ENCODE data around the gene ABL2.
"Not testable (repeated sequence)": the region's sequence is repeated elsewhere in the genome, so short reads cannot be mapped to it uniquely, and the experiment has no call there.

ABL2 gene

DNA sequence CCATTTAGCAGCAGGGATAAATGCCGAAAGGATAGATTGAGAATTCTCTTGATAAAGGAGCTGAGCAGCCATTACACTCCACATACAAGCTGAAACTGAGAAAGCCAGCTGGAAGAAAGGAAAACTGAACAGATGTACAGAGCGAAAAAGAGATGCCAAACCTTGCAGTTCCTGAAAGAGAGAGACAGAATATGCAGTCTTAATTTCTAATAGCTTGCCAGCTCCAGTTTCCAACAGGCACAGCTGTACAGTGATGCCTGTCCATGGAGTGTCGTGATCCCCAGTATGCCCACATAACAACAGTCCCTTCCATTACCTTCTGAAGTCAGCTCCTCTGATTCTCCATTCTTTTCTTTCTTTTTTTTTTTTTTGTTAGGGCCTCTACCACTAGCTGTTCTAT, 22.7 kb downstream of the ABL2 start:
- TF ChIP-seq, protein P1, sequence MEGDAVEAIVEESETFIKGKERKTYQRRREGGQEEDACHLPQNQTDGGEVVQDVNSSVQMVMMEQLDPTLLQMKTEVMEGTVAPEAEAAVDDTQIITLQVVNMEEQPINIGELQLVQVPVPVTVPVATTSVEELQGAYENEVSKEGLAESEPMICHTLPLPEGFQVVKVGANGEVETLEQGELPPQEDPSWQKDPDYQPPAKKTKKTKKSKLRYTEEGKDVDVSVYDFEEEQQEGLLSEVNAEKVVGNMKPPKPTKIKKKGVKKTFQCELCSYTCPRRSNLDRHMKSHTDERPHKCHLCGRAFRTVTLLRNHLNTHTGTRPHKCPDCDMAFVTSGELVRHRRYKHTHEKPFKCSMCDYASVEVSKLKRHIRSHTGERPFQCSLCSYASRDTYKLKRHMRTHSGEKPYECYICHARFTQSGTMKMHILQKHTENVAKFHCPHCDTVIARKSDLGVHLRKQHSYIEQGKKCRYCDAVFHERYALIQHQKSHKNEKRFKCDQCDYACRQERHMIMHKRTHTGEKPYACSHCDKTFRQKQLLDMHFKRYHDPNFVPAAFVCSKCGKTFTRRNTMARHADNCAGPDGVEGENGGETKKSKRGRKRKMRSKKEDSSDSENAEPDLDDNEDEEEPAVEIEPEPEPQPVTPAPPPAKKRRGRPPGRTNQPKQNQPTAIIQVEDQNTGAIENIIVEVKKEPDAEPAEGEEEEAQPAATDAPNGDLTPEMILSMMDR (IDR thresholded peaks at IDR 0.05; ENCODE audit: unreplicated experiment in 3 of 3): no peak
- Mint-ChIP-seq H3K4me1 (peaks cover 46% of the 10 kb centered on the region), H3K27me3 (ENCODE audit: low read depth) (no peaks in the 10 kb centered on the region), H3K27ac (peak overlapping the region; percentile 51 to 69 (median 53)), H3K4me3 (peak overlapping the region in 1 of 3 experiments; percentile 18), H3K36me3 (ENCODE audit: low read depth) (no peaks in the 10 kb centered on the region), H3K9me3 (no peaks in the 10 kb centered on the region)

DNA sequence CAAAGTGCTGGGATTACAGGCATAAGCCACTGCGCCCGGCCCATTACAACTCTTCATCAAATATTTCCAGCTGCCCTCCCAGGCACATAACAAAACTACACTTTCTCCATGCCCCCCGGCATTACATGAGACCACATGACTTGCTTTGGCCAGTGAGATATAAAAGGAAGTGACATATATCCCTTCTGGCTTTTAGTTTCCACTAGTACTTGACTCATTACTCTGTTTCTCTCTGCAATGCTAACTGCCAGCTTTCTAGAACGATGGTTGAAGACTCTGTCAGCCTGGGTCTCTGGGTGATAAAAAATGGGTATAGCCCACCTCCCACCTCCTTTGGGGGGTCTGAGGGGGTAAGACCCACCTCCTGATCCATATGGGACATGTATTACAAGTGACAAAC, 24.2 kb downstream of the ABL2 start:
- Mint-ChIP-seq H3K36me3 (ENCODE audit: low read depth) (no peaks in the 10 kb centered on the region), H3K27ac (peak overlapping the region in 2 of 3 experiments; percentile 48), H3K4me3 (no peak overlapping the region), H3K9me3 (no peaks in the 10 kb centered on the region), H3K27me3 (ENCODE audit: low read depth) (no peaks in the 10 kb centered on the region), H3K4me1 (peaks cover 46% of the 10 kb centered on the region)
- TF ChIP-seq, protein P1 (IDR thresholded peaks at IDR 0.05; ENCODE audit: unreplicated experiment in 3 of 3): no peak

DNA sequence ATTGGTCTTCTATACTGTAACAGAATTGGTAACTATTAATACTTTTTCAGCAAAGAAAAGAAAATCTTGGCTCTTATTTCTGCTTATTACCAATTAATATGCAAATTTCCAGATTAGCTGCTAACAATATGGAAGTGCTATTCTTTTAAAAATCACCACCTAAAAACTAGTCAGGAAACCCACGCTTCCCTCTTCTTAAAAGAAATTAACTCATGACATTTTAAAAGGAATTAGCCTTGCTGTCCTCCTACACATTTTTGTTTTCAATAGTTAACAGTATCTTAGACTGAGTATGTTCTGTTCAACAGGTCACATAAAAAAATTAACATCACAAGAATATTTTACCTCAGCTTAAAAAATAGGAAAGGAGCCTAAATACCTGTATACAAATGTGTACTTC, 27.3 kb downstream of the ABL2 start:
- H3K27me3 Mint-ChIP-seq (ENCODE audit: low read depth): no peaks in the 10 kb centered on the region
- TF ChIP-seq, protein P1 (IDR thresholded peaks at IDR 0.05; ENCODE audit: unreplicated experiment in 3 of 3): no peak
- peaks cover 32% of the 10 kb centered on the region for H3K4me1 Mint-ChIP-seq
- H3K9me3 Mint-ChIP-seq: no peaks in the 10 kb centered on the region
- H3K27ac Mint-ChIP-seq: peak overlapping the region; percentile 7 to 57 (median 11)
- no peaks in the 10 kb centered on the region for H3K36me3 Mint-ChIP-seq (ENCODE audit: low read depth)
- no peak overlapping the region for H3K4me3 Mint-ChIP-seq

DNA sequence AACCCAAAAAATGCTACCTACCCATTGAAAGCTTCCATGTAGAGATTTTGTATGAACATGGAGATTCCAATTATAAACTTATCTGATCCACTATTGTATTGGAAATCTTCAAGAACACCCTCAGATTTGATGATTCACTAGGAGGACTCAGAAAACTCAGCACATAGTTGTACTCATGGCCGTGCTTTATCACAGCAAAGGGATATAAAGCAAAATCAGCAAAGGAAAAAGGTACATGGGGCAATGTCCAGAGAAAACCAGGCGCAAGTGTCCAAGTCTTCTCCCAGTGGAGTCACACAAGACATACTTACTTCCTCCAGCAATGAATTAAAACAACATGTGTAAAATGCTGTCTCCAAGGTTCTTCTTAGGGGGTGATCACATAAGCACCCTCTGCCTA, 28.9 kb downstream of the ABL2 start:
- Mint-ChIP-seq H3K36me3 (ENCODE audit: low read depth) (no peaks in the 10 kb centered on the region), H3K4me3 (no peak overlapping the region), H3K27ac (no peak overlapping the region), H3K27me3 (ENCODE audit: low read depth) (no peaks in the 10 kb centered on the region), H3K4me1 (peaks cover 22% of the 10 kb centered on the region), H3K9me3 (no peaks in the 10 kb centered on the region)
- TF ChIP-seq, protein P1 (IDR thresholded peaks at IDR 0.05; ENCODE audit: unreplicated experiment in 3 of 3): no peak

DNA sequence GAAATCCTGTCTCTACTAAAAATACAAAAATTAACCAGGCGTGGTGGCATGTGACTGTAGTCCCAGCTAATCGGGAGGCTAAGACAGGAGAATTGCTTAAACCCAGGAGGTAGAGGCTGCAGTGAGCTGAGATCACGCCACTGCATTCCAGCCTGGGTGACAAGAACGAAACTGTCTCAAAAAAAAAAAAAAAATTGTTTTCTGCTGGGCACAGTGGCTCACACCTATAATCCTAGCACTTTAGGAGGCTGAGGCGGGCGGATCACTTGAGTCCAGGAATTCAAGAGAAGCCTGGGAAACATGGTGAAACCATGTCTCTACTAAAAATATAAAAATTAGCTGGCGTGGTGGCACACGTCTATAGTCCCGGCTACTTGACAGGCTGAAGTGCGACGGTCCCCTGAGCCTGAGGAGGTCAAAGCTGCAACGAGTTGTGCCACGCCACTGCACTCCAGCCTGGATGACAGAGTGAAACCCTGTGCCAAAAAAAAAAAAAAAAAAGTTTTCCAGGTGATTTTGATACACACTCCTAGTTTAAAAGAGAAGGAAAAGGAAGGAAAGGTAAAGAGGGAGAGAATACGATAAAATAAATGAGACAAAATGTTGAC, 31.7 kb downstream of the ABL2 start:
- TF ChIP-seq, protein P1 (IDR thresholded peaks at IDR 0.05; ENCODE audit: unreplicated experiment in 3 of 3): no peak
- no peaks in the 10 kb centered on the region for H3K36me3 Mint-ChIP-seq (ENCODE audit: low read depth)

DNA sequence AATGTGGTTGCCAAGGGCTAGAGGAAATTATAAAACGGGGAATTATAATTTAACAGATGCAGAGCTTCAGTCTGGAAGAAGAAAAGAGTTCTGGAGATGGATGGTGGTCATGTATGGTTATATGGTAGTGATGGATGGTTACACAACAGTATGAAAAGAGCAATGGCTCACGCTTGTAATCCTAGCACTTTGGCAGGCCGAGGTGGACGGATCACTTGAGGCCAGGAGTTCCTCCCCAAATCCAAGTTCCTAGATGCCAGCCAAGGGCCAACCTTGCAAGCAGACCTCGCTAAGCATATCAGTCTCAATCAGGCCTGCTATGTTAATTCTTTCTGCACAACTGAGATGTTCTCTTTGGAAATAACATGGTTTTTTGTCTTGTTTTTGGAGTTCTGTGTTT, 33.6 kb downstream of the ABL2 start:
- H3K27ac Mint-ChIP-seq; H3K4me3 Mint-ChIP-seq; H3K9me3 Mint-ChIP-seq; H3K27me3 Mint-ChIP-seq (ENCODE audit: low read depth); H3K36me3 Mint-ChIP-seq (ENCODE audit: low read depth): not testable (repeated sequence)
- peaks cover 12% of the 10 kb centered on the region for H3K4me1 Mint-ChIP-seq

More for the DNA sequence above, 31.7 kb downstream of the ABL2 start:
- H3K27ac Mint-ChIP-seq: no peak overlapping the region
- peaks cover 13% of the 10 kb centered on the region for H3K4me1 Mint-ChIP-seq
- H3K27me3 Mint-ChIP-seq (ENCODE audit: low read depth): no peaks in the 10 kb centered on the region
- H3K9me3 Mint-ChIP-seq: no peaks in the 10 kb centered on the region
- no peak overlapping the region for H3K4me3 Mint-ChIP-seq

Measured in nephron (organoid).